ENCODE measurements around the gene NR2C2.

The NR2C2 gene

GRCh38 chr3:14929310-14930074 lies 17.9 kb upstream of the NR2C2 start:
- no peak for DNase-seq (ENCODE audit: low read depth)
- no peak for TF ChIP-seq CTCF (IDR thresholded peaks at IDR 0.05; ENCODE audit: low read depth, low read length, missing control alignments)
- H3K4me3 ChIP-seq (ENCODE audit: low read depth, low read length): no peak overlapping the region

- H3K4me3 ChIP-seq (ENCODE audit: low read depth, low read length): no peak overlapping the region
- no peak for DNase-seq (ENCODE audit: low read depth)
- TF ChIP-seq CTCF (IDR thresholded peaks at IDR 0.05; ENCODE audit: low read depth, low read length, missing control alignments): no peak
Measured at GRCh38 chr3:14933820-14934425, 13.5 kb upstream of the NR2C2 start.

- no peak for TF ChIP-seq CTCF (IDR thresholded peaks at IDR 0.05; ENCODE audit: low read depth, low read length, missing control alignments)
- DNase-seq (ENCODE audit: low read depth): no peak
- H3K4me3 ChIP-seq (ENCODE audit: low read depth, low read length): no peak overlapping the region
Measured at GRCh38 chr3:14935592-14936345, 11.6 kb upstream of the NR2C2 start.

- no peak for TF ChIP-seq CTCF (IDR thresholded peaks at IDR 0.05; ENCODE audit: low read depth, low read length, missing control alignments)
- no peak for DNase-seq (ENCODE audit: low read depth)
- H3K4me3 ChIP-seq (ENCODE audit: low read depth, low read length): no peak overlapping the region
Measured at GRCh38 chr3:14938954-14939353, 8.4 kb upstream of the NR2C2 start.

- no peak for DNase-seq (ENCODE audit: low read depth)
- no peak for TF ChIP-seq CTCF (IDR thresholded peaks at IDR 0.05; ENCODE audit: low read depth, low read length, missing control alignments)
Measured at GRCh38 chr3:14941871-14942270, 5.5 kb upstream of the NR2C2 start.

GRCh38 chr3:14943042-14943441 lies 4.3 kb upstream of the NR2C2 start:
- no peak for DNase-seq (ENCODE audit: low read depth)
- no peak overlapping the region for H3K4me3 ChIP-seq (ENCODE audit: low read depth, low read length)
- TF ChIP-seq CTCF (IDR thresholded peaks at IDR 0.05; ENCODE audit: low read depth, low read length, missing control alignments): no peak

More at GRCh38 chr3:14941871-14942270, 5.5 kb upstream of the NR2C2 start:
- H3K4me3 ChIP-seq (ENCODE audit: low read depth, low read length): no peak overlapping the region

All from GM12864 (cell line).